Measurements from ENCODE around the gene S100A10.
A peak's percentile ranks its signal among the peaks of the same experiment; 100 is the strongest.

S100A10 gene

GRCh38 chr1:151993734-151994496 lies at the start of gene S100A10:
Gene S100A10, minus strand, starts transcription at chr1:151993859. Its CDS starts 7,629 bp downstream, at chr1:151986230.
- H3K27ac ChIP-seq (ENCODE audit: low read length): peak within 1 kb of the TSS; percentile 55

GRCh38 chr1:152042030-152042429 lies 48.4 kb upstream of the S100A10 start:
- Histone ChIP-seq H3K4me1 (ENCODE audit: insufficient read depth, low read length) (peaks cover 21% of the 10 kb centered on the region), H3K4me2 (ENCODE audit: insufficient read depth, low read length) (no peak overlapping the region), H3K79me2 (ENCODE audit: insufficient read depth, low read length) (peaks cover 2% of the 10 kb centered on the region; the same call in 1 of the 2 replicates), H4K20me1 (ENCODE audit: insufficient read depth, low read length) (no peaks in the 10 kb centered on the region), H3K4me3 (ENCODE audit: low read depth in 1 of 2, low read length in 2 of 2) (no peak overlapping the region), H3K27ac (ENCODE audit: low read length) (no peak overlapping the region), H3K36me3 (ENCODE audit: insufficient read depth, low read length) (no peaks in the 10 kb centered on the region), H3K27me3 (ENCODE audit: insufficient read depth, low read length, poor library complexity) (no peaks in the 10 kb centered on the region), H3K9me3 (ENCODE audit: insufficient read depth, low read length, severe bottlenecking) (no peaks in the 10 kb centered on the region), H3K9ac (ENCODE audit: low read depth, low read length) (no peak overlapping the region), H2AFZ (ENCODE audit: low read depth, low read length) (no peak overlapping the region)
- DNase-seq: no peak
- ATAC-seq (ENCODE audit: insufficient read depth, low read depth): 0 out of 3 replicates have a peak, but pooled peaks have one; percentile 45
- no peak for TF ChIP-seq EZH2 (IDR thresholded peaks at IDR 0.05; ENCODE audit: borderline replicate concordance, low read depth, low read length, severe bottlenecking)
- TF ChIP-seq CTCF (IDR thresholded peaks at IDR 0.05; ENCODE audit: borderline replicate concordance, extremely low read depth, low read length, poor library complexity, severe bottlenecking): no peak

More at GRCh38 chr1:151993734-151994496, at the start of gene S100A10:
- H3K9ac ChIP-seq (ENCODE audit: low read depth, low read length): peak within 1 kb of the TSS; percentile 76
- peaks cover 18% of the 10 kb centered on the region for H4K20me1 ChIP-seq (ENCODE audit: insufficient read depth, low read length)
- peaks cover 12% of the 10 kb centered on the region for H3K27me3 ChIP-seq (ENCODE audit: insufficient read depth, low read length, poor library complexity)
- DNase-seq: peak; percentile 84
- peak within 1 kb of the TSS; percentile 85 for H3K4me2 ChIP-seq (ENCODE audit: insufficient read depth, low read length)
- TF ChIP-seq CTCF (IDR thresholded peaks at IDR 0.05; ENCODE audit: borderline replicate concordance, extremely low read depth, low read length, poor library complexity, severe bottlenecking): no peak
- no peak for TF ChIP-seq EZH2 (IDR thresholded peaks at IDR 0.05; ENCODE audit: borderline replicate concordance, low read depth, low read length, severe bottlenecking)
- H3K9me3 ChIP-seq (ENCODE audit: insufficient read depth, low read length, severe bottlenecking): no peaks in the 10 kb centered on the region
- H3K4me1 ChIP-seq (ENCODE audit: insufficient read depth, low read length): peaks cover 26% of the 10 kb centered on the region
- peak within 1 kb of the TSS; percentile 47 to 83 for H3K4me3 ChIP-seq (ENCODE audit: low read depth in 1 of 2, low read length in 2 of 2)
- H2AFZ ChIP-seq (ENCODE audit: low read depth, low read length): peak within 1 kb of the TSS; percentile 81
- H3K79me2 ChIP-seq (ENCODE audit: insufficient read depth, low read length): peaks cover 36% of the 10 kb centered on the region
- H3K36me3 ChIP-seq (ENCODE audit: insufficient read depth, low read length): no peaks in the 10 kb centered on the region; the same call in 1 of the 2 replicates
- peak; percentile 95 for ATAC-seq (ENCODE audit: insufficient read depth, low read depth)

- H3K36me3 ChIP-seq (ENCODE audit: insufficient read depth, low read length): no peaks in the 10 kb centered on the region; the same call in 1 of the 2 replicates
- ATAC-seq (ENCODE audit: insufficient read depth, low read depth) (no peak), DNase-seq (no peak)
- no peaks in the 10 kb centered on the region for H3K9me3 ChIP-seq (ENCODE audit: insufficient read depth, low read length, severe bottlenecking)
- H3K4me3 ChIP-seq (ENCODE audit: low read depth in 1 of 2, low read length in 2 of 2): no peak overlapping the region
- H4K20me1 ChIP-seq (ENCODE audit: insufficient read depth, low read length): no peaks in the 10 kb centered on the region
- TF ChIP-seq CTCF (IDR thresholded peaks at IDR 0.05; ENCODE audit: borderline replicate concordance, extremely low read depth, low read length, poor library complexity, severe bottlenecking) (no peak), EZH2 (IDR thresholded peaks at IDR 0.05; ENCODE audit: borderline replicate concordance, low read depth, low read length, severe bottlenecking) (no peak)
- H3K4me1 ChIP-seq (ENCODE audit: insufficient read depth, low read length): peaks cover 19% of the 10 kb centered on the region
- H3K27me3 ChIP-seq (ENCODE audit: insufficient read depth, low read length, poor library complexity): no peaks in the 10 kb centered on the region
- H2AFZ ChIP-seq (ENCODE audit: low read depth, low read length): no peak overlapping the region
- H3K9ac ChIP-seq (ENCODE audit: low read depth, low read length): no peak overlapping the region
- H3K4me2 ChIP-seq (ENCODE audit: insufficient read depth, low read length): no peak overlapping the region
- no peak overlapping the region for H3K27ac ChIP-seq (ENCODE audit: low read length)
- H3K79me2 ChIP-seq (ENCODE audit: insufficient read depth, low read length): peaks cover 20% of the 10 kb centered on the region
These were observed 46.2 kb upstream of the S100A10 start for GRCh38 chr1:152039886-152040285.
